ENCODE results near the gene TCF4.

DNA sequence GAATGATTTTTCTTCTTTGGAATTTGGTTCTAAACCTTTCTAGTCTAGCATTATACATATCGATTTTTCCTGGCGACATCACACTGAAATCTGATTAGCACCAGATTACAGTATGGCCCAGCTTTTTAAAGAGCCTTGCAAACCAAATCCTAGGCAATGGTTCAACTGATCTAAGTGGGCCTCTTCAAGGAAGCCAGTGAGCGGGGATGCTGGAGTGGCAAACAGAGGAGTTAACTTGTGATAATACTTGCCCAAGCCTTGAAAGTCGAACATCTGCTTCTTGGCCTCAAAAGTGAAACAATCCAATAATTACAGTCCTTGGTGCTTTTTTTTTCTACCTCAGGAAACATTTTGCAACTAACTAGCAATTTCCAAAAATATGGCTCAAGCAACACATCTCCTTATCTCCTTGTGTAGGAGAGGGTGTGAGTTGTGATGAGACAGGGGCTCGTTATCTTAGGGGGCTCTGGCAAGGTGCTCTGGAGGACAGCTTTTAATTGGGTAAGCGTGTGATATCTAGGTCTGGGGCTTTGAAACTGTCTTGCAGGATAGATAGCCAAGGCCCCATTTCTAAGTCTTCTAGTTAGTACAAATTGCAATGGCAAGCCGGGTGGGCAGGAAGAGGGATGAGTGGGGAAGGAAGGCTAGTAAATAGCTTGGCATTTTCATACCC, 388.6 kb downstream of the TCF4 start:
- TF ChIP-seq, protein P1, sequence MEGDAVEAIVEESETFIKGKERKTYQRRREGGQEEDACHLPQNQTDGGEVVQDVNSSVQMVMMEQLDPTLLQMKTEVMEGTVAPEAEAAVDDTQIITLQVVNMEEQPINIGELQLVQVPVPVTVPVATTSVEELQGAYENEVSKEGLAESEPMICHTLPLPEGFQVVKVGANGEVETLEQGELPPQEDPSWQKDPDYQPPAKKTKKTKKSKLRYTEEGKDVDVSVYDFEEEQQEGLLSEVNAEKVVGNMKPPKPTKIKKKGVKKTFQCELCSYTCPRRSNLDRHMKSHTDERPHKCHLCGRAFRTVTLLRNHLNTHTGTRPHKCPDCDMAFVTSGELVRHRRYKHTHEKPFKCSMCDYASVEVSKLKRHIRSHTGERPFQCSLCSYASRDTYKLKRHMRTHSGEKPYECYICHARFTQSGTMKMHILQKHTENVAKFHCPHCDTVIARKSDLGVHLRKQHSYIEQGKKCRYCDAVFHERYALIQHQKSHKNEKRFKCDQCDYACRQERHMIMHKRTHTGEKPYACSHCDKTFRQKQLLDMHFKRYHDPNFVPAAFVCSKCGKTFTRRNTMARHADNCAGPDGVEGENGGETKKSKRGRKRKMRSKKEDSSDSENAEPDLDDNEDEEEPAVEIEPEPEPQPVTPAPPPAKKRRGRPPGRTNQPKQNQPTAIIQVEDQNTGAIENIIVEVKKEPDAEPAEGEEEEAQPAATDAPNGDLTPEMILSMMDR (conservative IDR thresholded peaks at IDR 0.05; ENCODE audit: low read depth, low read length), result no peak
- TF ChIP-seq EZH2 (IDR thresholded peaks at IDR 0.05; ENCODE audit: borderline replicate concordance, low read depth, low read length, poor library complexity, severe bottlenecking), result no peak

All from A673 (cell line).